Measurements from ENCODE around the gene CYRIA. TPM values are rescaled to one million over a fixed set of nuclear protein-coding genes. Genes with fewer than 3 reads are reported as not detected.

The CYRIA gene
- total RNA-seq (2013; cell fraction: nucleolus; rRNA removed): 51.1 and 55.0 TPM in 2 replicates
- total RNA-seq (2014; rRNA removed) (3.0 and 4.2 TPM in 2 replicates), total RNA-seq (2014; rRNA removed; fragmentation: Illumina TruSeq; extraction: Trizol) (5.8 and 6.9 TPM in 2 replicates), total RNA-seq (2021) (9.2 and 11.2 TPM in 2 replicates), polyA plus RNA-seq (2011; rRNA removed) (11.9 and 13.0 TPM in 2 replicates), polyA plus RNA-seq (2014; fragmentation: Illumina TruSeq; extraction: Trizol) (9.4 and 11.7 TPM in 2 replicates), polyA plus RNA-seq (2014; fragmentation: Nextera tagmentation; extraction: Ambion mirVana) (1 to 10 TPM; 5.4 to 7.8 TPM), polyA plus RNA-seq (2014; rRNA removed) (4.8 and 6.0 TPM in 2 replicates), polyA plus RNA-seq (2016; fragmentation: Nextera tagmentation; extraction: Ambion mirVana) (10 to 100 TPM in 1 of 2 experiments, 1 to 10 TPM in 1; 9.6 to 13.1 TPM), polyA minus RNA-seq (2011; rRNA and poly(A)+ RNA removed) (8.2 and 12.9 TPM in 2 replicates), Bru-seq, nascent RNA (percentile 82 among the genes with signal in this experiment), BruChase-seq, experiment 1, labeled RNA remaining after a 6-hour chase (percentile 62 among the genes with signal in this experiment), BruChase-seq, experiment 2, labeled RNA remaining after a 2-hour chase (percentile 67 among the genes with signal in this experiment)
- polyA plus RNA-seq (2011; ENCODE audit: low read depth): 0.73 TPM
- 5.5 and 6.6 TPM in 2 replicates for polyA plus RNA-seq (2011; cell fraction: cytosol; rRNA removed)
- 12.6 and 15.4 TPM in 2 replicates for polyA plus RNA-seq (2011; cell fraction: nucleus; rRNA removed)
- 0.93 and 1.2 TPM in 2 replicates for polyA plus RNA-seq (2012)
- polyA minus RNA-seq (2011; cell fraction: cytosol; rRNA and poly(A)+ RNA removed): 2.3 and 4.1 TPM in 2 replicates
- polyA minus RNA-seq (2011; cell fraction: nucleus; rRNA and poly(A)+ RNA removed): 10.4 and 11.1 TPM in 2 replicates
- long read RNA-seq, experiment 1, full-length matches to known transcripts: 11 of 19 reads
- long read RNA-seq, experiment 1, partial matches to known transcripts: 2 of 19 reads
- long read RNA-seq, experiment 1, other reads (novel, unspliced or antisense): 6 of 19 reads
- long read RNA-seq, experiment 2, full-length matches to known transcripts: 132 of 197 reads
- long read RNA-seq, experiment 2, partial matches to known transcripts: 16 of 197 reads
- long read RNA-seq, experiment 2, other reads (novel, unspliced or antisense): 49 of 197 reads

GRCh38 chr2:16665748-16666448 lies at the start of gene CYRIA:
Gene CYRIA (minus strand): TSS chr2:16665834. CDS start chr2:16588119, 77,715 bp downstream.
- Histone ChIP-seq H3K79me2 (ENCODE audit: control insufficient read depth, insufficient read depth, low read length) (no peaks in the 10 kb centered on the region), H2AFZ (ENCODE audit: control insufficient read depth, low read depth, low read length) (no peak within 1 kb of the TSS), H3K4me3 (peak within 1 kb of the TSS; percentile 61; the same call in 1 of the 2 replicates), H3K4me1 (ENCODE audit: control insufficient read depth, insufficient read depth, low read length) (peaks cover 30% of the 10 kb centered on the region), H3K36me3 (ENCODE audit: control insufficient read depth in 2 of 2, insufficient read depth in 2 of 2, low read length in 1 of 2) (no peaks in the 10 kb centered on the region), H3K9ac (ENCODE audit: control insufficient read depth, insufficient read depth, low read length) (no peak within 1 kb of the TSS), H3K27ac (ENCODE audit: control insufficient read depth, insufficient read depth) (no peak within 1 kb of the TSS), H3K27me3 (replicated peaks in 1 of 2; ENCODE audit: control insufficient read depth in 2 of 2, insufficient read depth in 2 of 2, low read length in 1 of 2) (peaks cover 0 to 9% of the 10 kb centered on the region in 2 experiments; a peak in 3 of 4 replicates), H3K4me2 (ENCODE audit: control insufficient read depth, insufficient read depth) (peak within 1 kb of the TSS; percentile 83), H3K9me3 (replicated peaks; ENCODE audit: control insufficient read depth, insufficient read depth, low read length) (no peaks in the 10 kb centered on the region; the same call in 2 of the 3 replicates), H4K20me1 (ENCODE audit: control insufficient read depth, insufficient read depth) (no peaks in the 10 kb centered on the region)
- WGBS (ENCODE audit: insufficient coverage, insufficient replicate concordance, low lambda C conversion rate, missing lambda C conversion rate): under 1% methylated on average over 18 of the region's 54 CpGs
- FAIRE-seq (no peak), ATAC-seq (peak; percentile 74), DNase-seq (ENCODE audit: low read depth, low spot score) (no peak)
- CTCF ChIA-PET: interaction anchor here (0.6 to 9.0 kb wide), 6 partner anchors 8 to 57 kb away, joined by 3 to 82 read pairs (median 4); no protein-coding TSS in a partner anchor
- intact Hi-C loops (cut with micrococcal nuclease; ENCODE audit: unreplicated experiment): no loop called here
- POLR2A ChIA-PET: interaction anchor here (2.4 to 11.7 kb wide), 3 partner anchors 12 to 40 kb away, joined by 7 to 187 read pairs (median 13); no protein-coding TSS in a partner anchor
- RAD21 ChIA-PET (ENCODE audit: unreplicated experiment): interaction anchor here (0.9 to 9.8 kb wide), 7 partner anchors 11 to 53 kb away, joined by 3 to 202 read pairs (median 4); no protein-coding TSS in a partner anchor
- in situ Hi-C loops (cut with MboI): no loop called here
- BruUV-seq (replicated peaks): no TSS peak
- SMC1A ChIA-PET (ENCODE audit: uncharacterized antibody, unreplicated experiment): interaction anchor here (0.9 to 17.8 kb wide), 11 partner anchors 11 to 91 kb away, joined by 3 to 302 read pairs (median 4); no protein-coding TSS in a partner anchor
- TF ChIP-seq FOXM1 (IDR thresholded peaks at IDR 0.05; ENCODE audit: low read depth, low read length) (no peak), MAX (IDR thresholded peaks at IDR 0.05; ENCODE audit: low read depth, low read length) (no peak), BACH1 (IDR thresholded peaks at IDR 0.05; ENCODE audit: borderline replicate concordance) (no peak), HDGF (IDR thresholded peaks at IDR 0.05) (peak; percentile 77), SUZ12 (IDR thresholded peaks at IDR 0.05; ENCODE audit: unreplicated experiment) (peak; percentile 55), NBN (IDR thresholded peaks at IDR 0.05) (peak; percentile 63), EED (IDR thresholded peaks at IDR 0.05; ENCODE audit: low read depth) (peak; percentile 12; the same call in 1 of the 2 replicates), RELB (IDR thresholded peaks at IDR 0.05; ENCODE audit: low read depth) (peak; percentile 14; the same call in 1 of the 2 replicates), IRF4 (IDR thresholded peaks at IDR 0.05; ENCODE audit: low read depth, low read length) (no peak), JUNB (IDR thresholded peaks at IDR 0.05) (peak; percentile 51; the same call in 1 of the 2 replicates), SMAD1 (IDR thresholded peaks at IDR 0.05; ENCODE audit: low read depth, partially characterized antibody) (no peak), IKZF1 (conservative IDR thresholded peaks at IDR 0.05) (peak; percentile 36; the same call in 1 of the 2 replicates), SP1 (IDR thresholded peaks at IDR 0.05; ENCODE audit: low read depth, low read length) (no peak), MLLT1 (IDR thresholded peaks at IDR 0.05) (peak; percentile 26; the same call in 1 of the 2 replicates), IKZF2 (IDR thresholded peaks at IDR 0.05) (0 out of 4 replicates have a peak, but pooled peaks of 1 of the 2 experiments have one; percentile 16), DPF2 (IDR thresholded peaks at IDR 0.05) (peak; percentile 19; the same call in 1 of the 2 replicates)
